Measurements from ENCODE around the gene TNFRSF11A.

The TNFRSF11A gene

DNA sequence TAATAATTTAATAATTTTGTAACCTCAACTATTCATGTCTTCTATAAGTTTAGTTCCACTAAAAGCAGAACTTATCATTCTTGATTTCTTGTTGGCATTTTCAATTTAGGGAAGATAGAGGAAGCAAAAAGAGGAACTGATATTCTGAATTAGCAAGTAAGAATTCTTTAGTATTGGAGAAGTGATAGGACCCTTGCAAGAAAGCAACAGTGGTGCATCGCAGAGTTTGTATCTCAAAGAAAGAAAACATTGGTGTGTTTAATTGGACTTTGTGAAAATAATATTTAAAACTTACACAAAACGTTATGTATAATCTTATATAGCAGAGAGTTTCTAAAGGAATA is 36.5 kb upstream of the TNFRSF11A start:
- H3K36me3 ChIP-seq (ENCODE audit: control insufficient read depth, insufficient read depth, low read length): peaks cover 3% of the 10 kb centered on the region
- H3K27ac ChIP-seq (ENCODE audit: insufficient read depth, low read depth, low read length, poor library complexity, severe bottlenecking): no peak overlapping the region
- H3K27me3 ChIP-seq (ENCODE audit: control insufficient read depth, insufficient read depth, low read length, poor library complexity, severe bottlenecking): no peaks in the 10 kb centered on the region
- WGBS, 2 experiments: 100% methylated on average over 1 of the region's 2 CpGs
- H3K9me3 ChIP-seq (ENCODE audit: control insufficient read depth, low read length): no peaks in the 10 kb centered on the region
- no peaks in the 10 kb centered on the region for H3K4me1 ChIP-seq (ENCODE audit: control insufficient read depth, insufficient read depth, low read length)
- H3K4me3 ChIP-seq (ENCODE audit: insufficient read depth, low read depth, low read length): no peak overlapping the region

DNA sequence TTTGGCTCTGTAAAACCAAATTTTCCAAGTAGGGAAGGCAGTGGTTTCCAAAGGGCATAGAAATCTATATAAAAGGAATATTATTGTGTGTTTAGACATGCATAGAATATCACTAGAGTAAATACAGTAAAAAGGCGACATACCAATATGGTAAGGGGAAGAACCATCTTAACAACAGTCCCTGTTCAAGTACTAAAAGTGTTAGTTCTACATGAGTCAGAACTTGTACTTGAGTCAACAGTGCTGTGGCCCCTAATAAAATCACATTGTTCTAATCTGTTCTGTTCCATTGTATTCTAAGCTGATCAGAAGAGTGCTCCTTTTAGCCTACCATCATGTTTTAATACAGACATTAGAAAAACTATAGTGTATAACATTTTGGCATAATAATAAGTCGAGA is 36.1 kb upstream of the TNFRSF11A start:
- H3K27me3 ChIP-seq (ENCODE audit: control insufficient read depth, insufficient read depth, low read length, poor library complexity, severe bottlenecking): no peaks in the 10 kb centered on the region
- no peaks in the 10 kb centered on the region for H3K4me1 ChIP-seq (ENCODE audit: control insufficient read depth, insufficient read depth, low read length)
- 97 to 100% methylated on average over 2 of the region's 2 CpGs for WGBS, 2 experiments
- no peak overlapping the region for H3K4me3 ChIP-seq (ENCODE audit: insufficient read depth, low read depth, low read length)
- no peak overlapping the region for H3K27ac ChIP-seq (ENCODE audit: insufficient read depth, low read depth, low read length, poor library complexity, severe bottlenecking)
- H3K9me3 ChIP-seq (ENCODE audit: control insufficient read depth, low read length): no peaks in the 10 kb centered on the region
- peaks cover 3% of the 10 kb centered on the region for H3K36me3 ChIP-seq (ENCODE audit: control insufficient read depth, insufficient read depth, low read length)

DNA sequence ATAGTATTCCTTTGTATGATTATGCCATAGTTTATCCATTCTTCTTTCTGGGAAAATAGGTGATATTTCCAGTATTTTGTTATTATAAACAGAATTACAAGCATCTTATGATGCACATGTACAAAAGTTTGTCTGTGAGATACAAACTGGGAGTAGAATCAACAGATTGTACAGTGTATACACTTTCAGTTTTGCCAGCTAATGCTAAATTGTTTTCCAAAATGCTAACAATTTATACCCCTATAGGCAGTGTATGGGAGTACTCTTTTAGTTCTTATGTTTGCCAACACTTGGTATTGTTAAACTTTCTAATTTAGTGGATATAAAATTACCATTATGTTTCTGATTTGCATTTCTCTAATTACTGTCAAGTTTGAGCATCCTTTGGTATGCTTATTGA is 31.0 kb upstream of the TNFRSF11A start:
- Histone ChIP-seq H3K9me3 (ENCODE audit: control insufficient read depth, low read length) (no peaks in the 10 kb centered on the region), H3K4me1 (ENCODE audit: control insufficient read depth, insufficient read depth, low read length) (no peaks in the 10 kb centered on the region), H3K27ac (ENCODE audit: insufficient read depth, low read depth, low read length, poor library complexity, severe bottlenecking) (no peak overlapping the region), H3K4me3 (ENCODE audit: insufficient read depth, low read depth, low read length) (no peak overlapping the region), H3K27me3 (ENCODE audit: control insufficient read depth, insufficient read depth, low read length, poor library complexity, severe bottlenecking) (no peaks in the 10 kb centered on the region), H3K36me3 (ENCODE audit: control insufficient read depth, insufficient read depth, low read length) (no peaks in the 10 kb centered on the region)

GRCh38 chr18:62300359-62300963 is 24.6 kb upstream of the TNFRSF11A start:
- Histone ChIP-seq H3K27ac (ENCODE audit: insufficient read depth, low read depth, low read length, poor library complexity, severe bottlenecking) (no peak overlapping the region), H3K4me1 (ENCODE audit: control insufficient read depth, insufficient read depth, low read length) (no peaks in the 10 kb centered on the region), H3K27me3 (ENCODE audit: control insufficient read depth, insufficient read depth, low read length, poor library complexity, severe bottlenecking) (no peaks in the 10 kb centered on the region), H3K4me3 (ENCODE audit: insufficient read depth, low read depth, low read length) (no peak overlapping the region), H3K9me3 (ENCODE audit: control insufficient read depth, low read length) (no peaks in the 10 kb centered on the region), H3K36me3 (ENCODE audit: control insufficient read depth, insufficient read depth, low read length) (no peaks in the 10 kb centered on the region)
- 96 to 100% methylated on average over 3 of the region's 3 CpGs for WGBS, 2 experiments

DNA sequence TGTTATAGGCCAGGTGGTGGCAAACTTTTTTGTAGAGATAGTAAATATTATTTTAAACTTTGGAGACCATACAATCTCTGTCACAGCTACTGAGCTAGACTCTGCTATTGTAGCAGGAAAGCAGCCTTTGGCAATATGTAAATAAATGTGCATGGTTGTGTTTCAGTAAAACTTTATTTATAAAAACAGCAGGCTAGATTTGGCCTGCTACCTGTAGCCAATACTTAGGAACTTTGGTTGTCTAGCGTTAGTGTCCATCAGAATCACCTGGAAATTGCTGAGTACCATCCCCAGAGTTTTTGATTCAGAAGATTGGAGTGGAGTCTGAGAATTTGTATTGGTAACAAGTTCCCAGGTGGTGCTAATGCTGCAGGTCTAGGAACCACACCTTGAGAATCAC is 23.8 kb upstream of the TNFRSF11A start:
- Histone ChIP-seq H3K36me3 (ENCODE audit: control insufficient read depth, insufficient read depth, low read length) (no peaks in the 10 kb centered on the region), H3K9me3 (ENCODE audit: control insufficient read depth, low read length) (no peaks in the 10 kb centered on the region), H3K27ac (ENCODE audit: insufficient read depth, low read depth, low read length, poor library complexity, severe bottlenecking) (no peak overlapping the region), H3K4me3 (ENCODE audit: insufficient read depth, low read depth, low read length) (no peak overlapping the region), H3K27me3 (ENCODE audit: control insufficient read depth, insufficient read depth, low read length, poor library complexity, severe bottlenecking) (no peaks in the 10 kb centered on the region), H3K4me1 (ENCODE audit: control insufficient read depth, insufficient read depth, low read length) (no peaks in the 10 kb centered on the region)
- WGBS, 2 experiments: 97 to 100% methylated on average over 1 of the region's 1 CpG

- Histone ChIP-seq H3K9me3 (ENCODE audit: control insufficient read depth, low read length) (no peaks in the 10 kb centered on the region), H3K4me3 (ENCODE audit: insufficient read depth, low read depth, low read length) (no peak overlapping the region), H3K27ac (ENCODE audit: insufficient read depth, low read depth, low read length, poor library complexity, severe bottlenecking) (no peak overlapping the region), H3K4me1 (ENCODE audit: control insufficient read depth, insufficient read depth, low read length) (no peaks in the 10 kb centered on the region), H3K36me3 (ENCODE audit: control insufficient read depth, insufficient read depth, low read length) (peaks cover 3% of the 10 kb centered on the region), H3K27me3 (ENCODE audit: control insufficient read depth, insufficient read depth, low read length, poor library complexity, severe bottlenecking) (no peaks in the 10 kb centered on the region)
- 92 to 93% methylated on average over 1 of the region's 1 CpG for WGBS, 2 experiments
Observed at GRCh38 chr18:62312851-62313250, 12.3 kb upstream of the TNFRSF11A start.

GRCh38 chr18:62318228-62319180 is 6.6 kb upstream of the TNFRSF11A start:
- Histone ChIP-seq H3K9me3 (ENCODE audit: control insufficient read depth, low read length) (no peaks in the 10 kb centered on the region), H3K36me3 (ENCODE audit: control insufficient read depth, insufficient read depth, low read length) (no peaks in the 10 kb centered on the region), H3K27me3 (ENCODE audit: control insufficient read depth, insufficient read depth, low read length, poor library complexity, severe bottlenecking) (peaks cover 16% of the 10 kb centered on the region), H3K27ac (ENCODE audit: insufficient read depth, low read depth, low read length, poor library complexity, severe bottlenecking) (no peak overlapping the region), H3K4me3 (ENCODE audit: insufficient read depth, low read depth, low read length) (no peak overlapping the region), H3K4me1 (ENCODE audit: control insufficient read depth, insufficient read depth, low read length) (no peaks in the 10 kb centered on the region)
- WGBS, 2 experiments: 91 to 96% methylated on average over 2 of the region's 4 CpGs

DNA sequence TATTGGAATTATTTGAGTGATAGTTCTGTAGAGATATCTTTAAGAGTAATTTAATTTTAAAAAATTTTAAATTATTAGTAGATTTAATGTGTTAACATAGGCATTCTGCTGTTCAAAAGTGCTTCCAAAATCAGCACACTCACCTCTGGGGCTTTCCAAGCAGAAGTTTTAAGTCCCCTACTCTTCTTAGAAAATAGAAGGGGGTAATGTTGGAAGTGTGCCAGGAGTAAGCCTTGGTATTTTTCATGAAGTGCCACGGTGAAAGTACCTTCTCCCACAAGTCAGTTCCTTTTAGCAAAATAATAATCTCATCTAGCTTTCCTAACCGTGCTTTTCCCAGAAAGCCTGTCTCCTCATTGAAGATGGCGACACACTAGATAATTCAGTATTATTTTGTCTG is 3.9 kb upstream of the TNFRSF11A start:
- Histone ChIP-seq H3K27me3 (ENCODE audit: control insufficient read depth, insufficient read depth, low read length, poor library complexity, severe bottlenecking) (peaks cover 42% of the 10 kb centered on the region), H3K36me3 (ENCODE audit: control insufficient read depth, insufficient read depth, low read length) (no peaks in the 10 kb centered on the region), H3K4me1 (ENCODE audit: control insufficient read depth, insufficient read depth, low read length) (no peaks in the 10 kb centered on the region), H3K4me3 (ENCODE audit: insufficient read depth, low read depth, low read length) (no peak overlapping the region), H3K9me3 (ENCODE audit: control insufficient read depth, low read length) (no peaks in the 10 kb centered on the region), H3K27ac (ENCODE audit: insufficient read depth, low read depth, low read length, poor library complexity, severe bottlenecking) (no peak overlapping the region)
- WGBS, 2 experiments: 60 to 66% methylated on average over 3 of the region's 3 CpGs

DNA sequence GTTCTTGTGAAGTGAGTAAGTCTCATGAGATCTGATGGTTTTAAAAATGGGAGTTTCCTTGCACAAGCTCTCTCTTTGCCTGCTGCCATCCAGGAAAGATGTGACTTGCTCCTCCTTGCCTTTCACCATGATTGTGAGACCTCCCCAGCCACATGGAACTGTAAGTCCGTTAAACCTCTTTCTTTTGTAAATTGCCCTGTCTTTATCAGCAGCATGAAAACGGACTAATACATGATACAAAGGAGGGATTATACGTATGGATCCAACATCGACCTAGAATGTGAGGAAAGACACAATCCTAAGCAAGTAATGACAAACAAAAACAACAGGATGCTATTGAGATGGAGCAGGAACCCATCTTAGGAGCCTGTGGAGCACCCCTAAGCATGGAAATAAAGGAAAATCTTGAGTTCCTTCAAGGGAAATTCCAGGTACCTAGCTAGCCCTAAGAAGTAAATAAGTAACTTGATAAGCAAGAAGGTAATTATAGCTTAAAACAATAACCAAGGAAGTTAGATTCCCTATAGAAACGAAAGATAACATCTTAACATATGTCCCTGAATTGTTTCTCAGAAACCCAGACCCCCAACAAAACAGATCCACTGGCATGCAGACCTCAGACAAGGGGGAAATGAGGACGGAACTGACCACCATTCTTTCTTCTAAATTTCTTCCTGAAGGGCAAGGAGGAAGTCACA is 1.5 kb upstream of the TNFRSF11A start:
- WGBS, 2 experiments: 9 to 13% methylated on average over 6 of the region's 6 CpGs
- Histone ChIP-seq H3K27ac (ENCODE audit: insufficient read depth, low read depth, low read length, poor library complexity, severe bottlenecking) (no peak overlapping the region), H3K27me3 (ENCODE audit: control insufficient read depth, insufficient read depth, low read length, poor library complexity, severe bottlenecking) (peaks cover 63% of the 10 kb centered on the region), H3K36me3 (ENCODE audit: control insufficient read depth, insufficient read depth, low read length) (no peaks in the 10 kb centered on the region), H3K9me3 (ENCODE audit: control insufficient read depth, low read length) (no peaks in the 10 kb centered on the region), H3K4me1 (ENCODE audit: control insufficient read depth, insufficient read depth, low read length) (no peaks in the 10 kb centered on the region), H3K4me3 (ENCODE audit: insufficient read depth, low read depth, low read length) (no peak overlapping the region)

GRCh38 chr18:62324181-62324828 is 805 bp upstream of the TNFRSF11A start:
- H3K27me3 ChIP-seq (ENCODE audit: control insufficient read depth, insufficient read depth, low read length, poor library complexity, severe bottlenecking): peaks cover 63% of the 10 kb centered on the region

More at GRCh38 chr18:62324181-62324828, 805 bp upstream of the TNFRSF11A start:
- Histone ChIP-seq H3K4me1 (ENCODE audit: control insufficient read depth, insufficient read depth, low read length) (no peaks in the 10 kb centered on the region), H3K9me3 (ENCODE audit: control insufficient read depth, low read length) (no peaks in the 10 kb centered on the region), H3K4me3 (ENCODE audit: insufficient read depth, low read depth, low read length) (peak overlapping the region; percentile 22), H3K27ac (ENCODE audit: insufficient read depth, low read depth, low read length, poor library complexity, severe bottlenecking) (no peak overlapping the region), H3K36me3 (ENCODE audit: control insufficient read depth, insufficient read depth, low read length) (no peaks in the 10 kb centered on the region)
- WGBS, 2 experiments: 61 to 68% methylated on average over 12 of the region's 12 CpGs

Data from ectodermal cell (in vitro differentiated cells).